ENCODE results near the gene CTTNBP2. TPM values are rescaled to one million over a fixed set of nuclear protein-coding genes. Genes with fewer than 3 reads are reported as not detected.

CTTNBP2 gene
- polyA plus RNA-seq, 1 of the 3 experiments (the other 2 are of a cell fraction): not detected

DNA sequence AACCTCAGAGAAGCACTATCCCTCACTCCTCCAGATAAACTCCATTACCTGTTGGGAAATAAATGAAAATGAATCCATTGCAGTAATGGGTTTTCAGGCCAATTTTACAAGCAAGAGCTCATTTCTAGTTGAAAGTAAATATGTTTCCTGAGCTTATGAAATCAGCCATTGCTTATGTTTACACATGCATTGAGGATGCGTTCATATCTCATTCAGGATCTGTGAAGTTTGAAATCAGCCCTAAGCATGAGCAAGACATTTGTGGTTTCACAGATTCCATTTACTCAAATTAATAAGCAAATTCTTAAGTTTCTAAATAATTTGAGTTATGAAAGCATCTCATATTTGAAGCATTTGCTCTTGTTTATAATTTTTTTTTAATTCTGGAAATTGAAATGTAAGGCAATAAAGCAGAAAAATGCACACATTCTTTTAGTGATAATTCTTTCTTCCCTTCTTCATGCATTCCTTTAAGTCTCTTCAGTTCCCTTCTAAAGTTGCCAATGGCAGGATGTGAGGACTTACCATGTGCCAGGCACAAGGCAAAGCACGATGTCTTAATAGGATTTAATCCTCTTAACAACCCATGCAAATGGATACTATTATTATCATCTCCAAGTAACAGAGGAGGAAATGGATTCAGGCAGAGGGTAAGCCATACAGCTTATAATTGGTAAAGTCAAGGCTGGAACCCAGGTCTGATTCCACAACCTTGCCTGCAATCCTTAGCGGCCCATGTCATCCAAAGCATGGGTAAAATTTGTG, 35.0 kb upstream of the CTTNBP2 start:
- H2AFZ ChIP-seq (ENCODE audit: low read depth): no peak overlapping the region
- H3K36me3 ChIP-seq (replicated peaks in 1 of 2; ENCODE audit: control insufficient read depth in 1 of 2, insufficient read depth in 2 of 2, low read length in 1 of 2): no peaks in the 10 kb centered on the region
- POLR2A ChIA-PET: no interaction called here
- H3K27ac ChIP-seq (ENCODE audit: low read depth in 2 of 2, low read length in 1 of 2): no peak overlapping the region
- no peak overlapping the region for H3K4me2 ChIP-seq
- H3K79me2 ChIP-seq (ENCODE audit: insufficient read depth): no peaks in the 10 kb centered on the region
- TF ChIP-seq TCF12 (IDR thresholded peaks at IDR 0.05) (no peak), RFX5 (IDR thresholded peaks at IDR 0.05; ENCODE audit: low read length) (no peak), TEAD4 (IDR thresholded peaks at IDR 0.05; ENCODE audit: borderline replicate concordance, insufficient read depth) (no peak), YY1 (IDR thresholded peaks at IDR 0.05; ENCODE audit: low read depth) (no peak), TAF1 (IDR thresholded peaks at IDR 0.05; ENCODE audit: borderline replicate concordance, low read depth, low read length) (no peak), MEF2A (IDR thresholded peaks at IDR 0.05; ENCODE audit: borderline replicate concordance, low read depth) (no peak), FOXJ3 (CRISPR knock-in tag; IDR thresholded peaks at IDR 0.05) (no peak), JUND (IDR thresholded peaks at IDR 0.05) (no peak), POLR2AphosphoS5 (IDR thresholded peaks at IDR 0.05; ENCODE audit: low read depth, low read length) (no peak), GABPA (IDR thresholded peaks at IDR 0.05; ENCODE audit: low read depth) (no peak), FOXM1 (IDR thresholded peaks at IDR 0.05; ENCODE audit: low read depth) (no peak)
- TF ChIP-seq, protein P1, sequence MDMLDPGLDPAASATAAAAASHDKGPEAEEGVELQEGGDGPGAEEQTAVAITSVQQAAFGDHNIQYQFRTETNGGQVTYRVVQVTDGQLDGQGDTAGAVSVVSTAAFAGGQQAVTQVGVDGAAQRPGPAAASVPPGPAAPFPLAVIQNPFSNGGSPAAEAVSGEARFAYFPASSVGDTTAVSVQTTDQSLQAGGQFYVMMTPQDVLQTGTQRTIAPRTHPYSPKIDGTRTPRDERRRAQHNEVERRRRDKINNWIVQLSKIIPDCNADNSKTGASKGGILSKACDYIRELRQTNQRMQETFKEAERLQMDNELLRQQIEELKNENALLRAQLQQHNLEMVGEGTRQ (IDR thresholded peaks at IDR 0.05; ENCODE audit: borderline replicate concordance, low read depth, low read length): no peak
- TF ChIP-seq, protein P2, sequence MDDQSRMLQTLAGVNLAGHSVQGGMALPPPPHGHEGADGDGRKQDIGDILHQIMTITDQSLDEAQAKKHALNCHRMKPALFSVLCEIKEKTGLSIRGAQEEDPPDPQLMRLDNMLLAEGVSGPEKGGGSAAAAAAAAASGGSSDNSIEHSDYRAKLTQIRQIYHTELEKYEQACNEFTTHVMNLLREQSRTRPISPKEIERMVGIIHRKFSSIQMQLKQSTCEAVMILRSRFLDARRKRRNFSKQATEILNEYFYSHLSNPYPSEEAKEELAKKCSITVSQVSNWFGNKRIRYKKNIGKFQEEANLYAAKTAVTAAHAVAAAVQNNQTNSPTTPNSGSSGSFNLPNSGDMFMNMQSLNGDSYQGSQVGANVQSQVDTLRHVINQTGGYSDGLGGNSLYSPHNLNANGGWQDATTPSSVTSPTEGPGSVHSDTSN (IDR thresholded peaks at IDR 0.05): no peak
- TF ChIP-seq, protein P3, sequence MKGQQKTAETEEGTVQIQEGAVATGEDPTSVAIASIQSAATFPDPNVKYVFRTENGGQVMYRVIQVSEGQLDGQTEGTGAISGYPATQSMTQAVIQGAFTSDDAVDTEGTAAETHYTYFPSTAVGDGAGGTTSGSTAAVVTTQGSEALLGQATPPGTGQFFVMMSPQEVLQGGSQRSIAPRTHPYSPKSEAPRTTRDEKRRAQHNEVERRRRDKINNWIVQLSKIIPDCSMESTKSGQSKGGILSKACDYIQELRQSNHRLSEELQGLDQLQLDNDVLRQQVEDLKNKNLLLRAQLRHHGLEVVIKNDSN (IDR thresholded peaks at IDR 0.05; ENCODE audit: borderline replicate concordance, low read depth): no peak
- CTCF ChIA-PET: no interaction called here
- H3K4me1 ChIP-seq (ENCODE audit: control insufficient read depth in 1 of 2, insufficient read depth in 2 of 2, low read depth in 1 of 2, low read length in 1 of 2): no peaks in the 10 kb centered on the region
- no peaks in the 10 kb centered on the region for H3K9me2 ChIP-seq
- 8% methylated on average over 3 of the region's 3 CpGs for WGBS (ENCODE audit: low lambda C conversion rate)
- no peaks in the 10 kb centered on the region for H4K20me1 ChIP-seq (ENCODE audit: insufficient read depth)
- no peaks in the 10 kb centered on the region for H3K27me3 ChIP-seq (ENCODE audit: insufficient read depth)
- no peak overlapping the region for H3K4me3 ChIP-seq (ENCODE audit: low read depth in 2 of 2, low read length in 1 of 2)
- H3K9me3 ChIP-seq: no peaks in the 10 kb centered on the region
- no peak overlapping the region for H3K9ac ChIP-seq
- no peaks in the 10 kb centered on the region for H3F3A ChIP-seq (replicated peaks; ENCODE audit: insufficient read depth)
- no peak for DNase-seq

DNA sequence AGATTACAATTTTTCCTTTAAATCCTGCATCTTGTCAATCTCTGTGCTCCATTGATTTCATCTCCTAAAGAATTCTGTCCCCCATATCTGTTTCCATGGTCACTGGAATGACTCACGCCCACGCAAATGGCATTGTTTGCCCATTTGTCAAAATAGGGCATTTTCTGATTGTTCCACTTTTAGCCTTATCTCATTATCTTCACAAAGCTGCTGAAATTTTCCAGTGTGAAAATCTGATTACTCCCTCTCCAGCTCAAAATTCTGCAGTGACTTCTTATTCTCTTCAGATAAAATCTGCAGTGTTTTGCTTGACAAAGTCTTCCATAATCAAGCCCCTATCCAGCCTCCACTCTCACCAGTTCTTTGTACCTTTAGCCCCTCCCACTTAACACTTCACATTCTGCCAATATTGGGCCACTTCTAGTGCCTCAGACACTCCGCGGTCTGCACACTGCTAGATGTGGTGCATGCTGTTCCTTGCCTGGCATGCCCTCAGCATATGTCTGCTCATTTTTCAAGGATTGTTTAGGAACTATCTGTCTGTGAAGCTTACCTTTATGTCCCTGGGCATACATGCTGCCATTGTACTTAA, 33.9 kb upstream of the CTTNBP2 start:
- DNase-seq: no peak
- Histone ChIP-seq H3K4me3 (ENCODE audit: low read depth in 2 of 2, low read length in 1 of 2) (no peak overlapping the region), H3K27me3 (ENCODE audit: insufficient read depth) (no peaks in the 10 kb centered on the region), H3F3A (replicated peaks; ENCODE audit: insufficient read depth) (no peaks in the 10 kb centered on the region), H3K9me2 (no peaks in the 10 kb centered on the region), H4K20me1 (ENCODE audit: insufficient read depth) (no peaks in the 10 kb centered on the region), H3K79me2 (ENCODE audit: insufficient read depth) (no peaks in the 10 kb centered on the region), H3K27ac (ENCODE audit: low read depth in 2 of 2, low read length in 1 of 2) (no peak overlapping the region), H2AFZ (ENCODE audit: low read depth) (no peak overlapping the region), H3K4me1 (ENCODE audit: control insufficient read depth in 1 of 2, insufficient read depth in 2 of 2, low read depth in 1 of 2, low read length in 1 of 2) (no peaks in the 10 kb centered on the region), H3K36me3 (replicated peaks in 1 of 2; ENCODE audit: control insufficient read depth in 1 of 2, insufficient read depth in 2 of 2, low read length in 1 of 2) (no peaks in the 10 kb centered on the region), H3K4me2 (no peak overlapping the region), H3K9ac (no peak overlapping the region), H3K9me3 (no peaks in the 10 kb centered on the region)
- WGBS (ENCODE audit: low lambda C conversion rate): 10% methylated on average over 4 of the region's 4 CpGs
- POLR2A ChIA-PET: no interaction called here
- CTCF ChIA-PET: interaction anchor here (1.9 kb wide), 1 partner anchor 12 kb away, joined by 7 read pairs; no protein-coding TSS in a partner anchor
- TF ChIP-seq TEAD4 (IDR thresholded peaks at IDR 0.05; ENCODE audit: borderline replicate concordance, insufficient read depth) (no peak), MXI1 (IDR thresholded peaks at IDR 0.05; ENCODE audit: low read depth, low read length) (no peak), CHD2 (IDR thresholded peaks at IDR 0.05; ENCODE audit: low read length, partially characterized antibody) (no peak), POLR2AphosphoS5 (IDR thresholded peaks at IDR 0.05; ENCODE audit: low read depth, low read length) (no peak), RFX5 (IDR thresholded peaks at IDR 0.05; ENCODE audit: low read length) (no peak)
- TF ChIP-seq, protein P4, sequence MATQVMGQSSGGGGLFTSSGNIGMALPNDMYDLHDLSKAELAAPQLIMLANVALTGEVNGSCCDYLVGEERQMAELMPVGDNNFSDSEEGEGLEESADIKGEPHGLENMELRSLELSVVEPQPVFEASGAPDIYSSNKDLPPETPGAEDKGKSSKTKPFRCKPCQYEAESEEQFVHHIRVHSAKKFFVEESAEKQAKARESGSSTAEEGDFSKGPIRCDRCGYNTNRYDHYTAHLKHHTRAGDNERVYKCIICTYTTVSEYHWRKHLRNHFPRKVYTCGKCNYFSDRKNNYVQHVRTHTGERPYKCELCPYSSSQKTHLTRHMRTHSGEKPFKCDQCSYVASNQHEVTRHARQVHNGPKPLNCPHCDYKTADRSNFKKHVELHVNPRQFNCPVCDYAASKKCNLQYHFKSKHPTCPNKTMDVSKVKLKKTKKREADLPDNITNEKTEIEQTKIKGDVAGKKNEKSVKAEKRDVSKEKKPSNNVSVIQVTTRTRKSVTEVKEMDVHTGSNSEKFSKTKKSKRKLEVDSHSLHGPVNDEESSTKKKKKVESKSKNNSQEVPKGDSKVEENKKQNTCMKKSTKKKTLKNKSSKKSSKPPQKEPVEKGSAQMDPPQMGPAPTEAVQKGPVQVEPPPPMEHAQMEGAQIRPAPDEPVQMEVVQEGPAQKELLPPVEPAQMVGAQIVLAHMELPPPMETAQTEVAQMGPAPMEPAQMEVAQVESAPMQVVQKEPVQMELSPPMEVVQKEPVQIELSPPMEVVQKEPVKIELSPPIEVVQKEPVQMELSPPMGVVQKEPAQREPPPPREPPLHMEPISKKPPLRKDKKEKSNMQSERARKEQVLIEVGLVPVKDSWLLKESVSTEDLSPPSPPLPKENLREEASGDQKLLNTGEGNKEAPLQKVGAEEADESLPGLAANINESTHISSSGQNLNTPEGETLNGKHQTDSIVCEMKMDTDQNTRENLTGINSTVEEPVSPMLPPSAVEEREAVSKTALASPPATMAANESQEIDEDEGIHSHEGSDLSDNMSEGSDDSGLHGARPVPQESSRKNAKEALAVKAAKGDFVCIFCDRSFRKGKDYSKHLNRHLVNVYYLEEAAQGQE (IDR thresholded peaks at IDR 0.05; ENCODE audit: low read depth, low read length): no peak
- TF ChIP-seq, protein P3 (IDR thresholded peaks at IDR 0.05; ENCODE audit: borderline replicate concordance, low read depth): no peak
- TF ChIP-seq, protein P2 (IDR thresholded peaks at IDR 0.05): no peak
